ENCODE data around the gene BICD2.
A peak's percentile ranks its signal among the peaks of the same experiment; 100 is the strongest.

Gene BICD2

GRCh38 chr9:92666236-92666635 lies 98.4 kb downstream of the BICD2 start:
- Histone ChIP-seq H3K9ac (ENCODE audit: low read depth, low read length) (no peak overlapping the region), H3K27ac (ENCODE audit: low read length) (no peak overlapping the region), H3K27me3 (ENCODE audit: insufficient read depth, low read length, poor library complexity) (no peaks in the 10 kb centered on the region), H3K4me3 (ENCODE audit: low read depth in 1 of 2, low read length in 2 of 2) (no peak overlapping the region), H3K36me3 (ENCODE audit: insufficient read depth, low read length) (peaks cover 17% of the 10 kb centered on the region), H4K20me1 (ENCODE audit: insufficient read depth, low read length) (peaks cover 28% of the 10 kb centered on the region), H3K4me1 (ENCODE audit: insufficient read depth, low read length) (peaks cover 30% of the 10 kb centered on the region), H3K79me2 (ENCODE audit: insufficient read depth, low read length) (peaks cover 85% of the 10 kb centered on the region), H3K9me3 (ENCODE audit: insufficient read depth, low read length, severe bottlenecking) (no peaks in the 10 kb centered on the region), H3K4me2 (ENCODE audit: insufficient read depth, low read length) (no peak overlapping the region), H2AFZ (ENCODE audit: low read depth, low read length) (no peak overlapping the region)
- TF ChIP-seq CTCF (IDR thresholded peaks at IDR 0.05; ENCODE audit: borderline replicate concordance, extremely low read depth, low read length, poor library complexity, severe bottlenecking) (no peak), EZH2 (IDR thresholded peaks at IDR 0.05; ENCODE audit: borderline replicate concordance, low read depth, low read length, severe bottlenecking) (no peak)
- DNase-seq: no peak
- ATAC-seq (ENCODE audit: insufficient read depth, low read depth): no peak

- Histone ChIP-seq H4K20me1 (ENCODE audit: insufficient read depth, low read length) (peaks cover 32% of the 10 kb centered on the region), H3K4me1 (ENCODE audit: insufficient read depth, low read length) (peaks cover 26% of the 10 kb centered on the region), H3K36me3 (ENCODE audit: insufficient read depth, low read length) (peaks cover 17% of the 10 kb centered on the region), H3K79me2 (ENCODE audit: insufficient read depth, low read length) (peaks cover 85% of the 10 kb centered on the region), H3K27ac (ENCODE audit: low read length) (no peak overlapping the region), H3K9me3 (ENCODE audit: insufficient read depth, low read length, severe bottlenecking) (no peaks in the 10 kb centered on the region), H3K27me3 (ENCODE audit: insufficient read depth, low read length, poor library complexity) (no peaks in the 10 kb centered on the region), H3K9ac (ENCODE audit: low read depth, low read length) (no peak overlapping the region), H2AFZ (ENCODE audit: low read depth, low read length) (no peak overlapping the region), H3K4me3 (ENCODE audit: low read depth in 1 of 2, low read length in 2 of 2) (no peak overlapping the region), H3K4me2 (ENCODE audit: insufficient read depth, low read length) (no peak overlapping the region)
- ATAC-seq (ENCODE audit: insufficient read depth, low read depth): no peak
- no peak for TF ChIP-seq CTCF (IDR thresholded peaks at IDR 0.05; ENCODE audit: borderline replicate concordance, extremely low read depth, low read length, poor library complexity, severe bottlenecking)
- no peak for TF ChIP-seq EZH2 (IDR thresholded peaks at IDR 0.05; ENCODE audit: borderline replicate concordance, low read depth, low read length, severe bottlenecking)
- no peak for DNase-seq
Observed at GRCh38 chr9:92665836-92666235, 98.8 kb downstream of the BICD2 start.

GRCh38 chr9:92664394-92665152 lies 100.1 kb downstream of the BICD2 start:
- H3K9me3 ChIP-seq (ENCODE audit: insufficient read depth, low read length, severe bottlenecking): no peaks in the 10 kb centered on the region
- no peak overlapping the region for H3K4me2 ChIP-seq (ENCODE audit: insufficient read depth, low read length)
- TF ChIP-seq EZH2 (IDR thresholded peaks at IDR 0.05; ENCODE audit: borderline replicate concordance, low read depth, low read length, severe bottlenecking): no peak
- TF ChIP-seq CTCF (IDR thresholded peaks at IDR 0.05; ENCODE audit: borderline replicate concordance, extremely low read depth, low read length, poor library complexity, severe bottlenecking): no peak
- peaks cover 82% of the 10 kb centered on the region for H3K79me2 ChIP-seq (ENCODE audit: insufficient read depth, low read length)
- H3K4me3 ChIP-seq (ENCODE audit: low read depth in 1 of 2, low read length in 2 of 2): no peak overlapping the region
- no peak overlapping the region for H2AFZ ChIP-seq (ENCODE audit: low read depth, low read length)
- peaks cover 40% of the 10 kb centered on the region for H4K20me1 ChIP-seq (ENCODE audit: insufficient read depth, low read length)
- peaks cover 22% of the 10 kb centered on the region for H3K4me1 ChIP-seq (ENCODE audit: insufficient read depth, low read length)
- no peaks in the 10 kb centered on the region for H3K27me3 ChIP-seq (ENCODE audit: insufficient read depth, low read length, poor library complexity)
- no peak overlapping the region for H3K9ac ChIP-seq (ENCODE audit: low read depth, low read length)
- peaks cover 14% of the 10 kb centered on the region for H3K36me3 ChIP-seq (ENCODE audit: insufficient read depth, low read length)
- no peak overlapping the region for H3K27ac ChIP-seq (ENCODE audit: low read length)
- ATAC-seq (ENCODE audit: insufficient read depth, low read depth): peak; percentile 39; the same call in 2 of the 3 replicates
- no peak for DNase-seq
